HG03354 (cell line): ENCODE measurements around the gene C10orf105.

Experiments used
- ATAC-seq: cut with Tn5 transposase; IDR thresholded peaks from one replicate; pipeline ENCODE4 v1.9.1; 2021; ENCODE audit warnings: mild to moderate bottlenecking; ENCODE audit not compliant: unreplicated experiment, poor library complexity, severe bottlenecking

C10orf105 gene

DNA sequence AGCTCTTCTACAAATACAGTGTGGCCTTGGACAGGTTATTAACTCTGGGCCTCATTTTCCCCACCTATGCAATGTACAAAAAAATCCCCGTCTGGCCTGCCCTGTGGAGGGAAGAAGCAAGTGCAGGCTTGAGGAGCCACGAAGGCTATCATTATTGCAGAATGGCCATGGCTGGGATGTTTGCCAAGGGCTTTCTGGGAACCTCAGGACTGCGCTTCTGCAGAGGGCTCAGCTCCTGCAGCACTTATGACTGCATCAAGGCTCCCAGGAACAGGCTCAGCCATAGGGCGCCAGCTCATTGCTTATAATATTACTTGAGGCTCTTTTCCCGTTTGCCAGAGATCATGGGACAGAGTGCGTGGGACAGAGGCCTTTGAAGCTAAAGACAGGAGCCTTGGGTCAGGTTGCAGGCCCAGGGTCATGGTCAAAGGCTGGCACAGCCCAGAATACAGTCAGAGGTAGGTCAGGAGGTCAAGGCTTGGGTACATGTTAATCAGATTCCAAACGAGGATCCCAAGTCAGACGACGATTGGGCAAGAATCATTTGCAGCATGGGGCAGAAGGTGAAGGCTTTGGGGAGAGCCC, 20.6 kb upstream of the C10orf105 start:
- ATAC-seq = no peak

- no peak for ATAC-seq
Observed at GRCh38 chr10:71739358-71739900, 19.9 kb upstream of the C10orf105 start.

DNA sequence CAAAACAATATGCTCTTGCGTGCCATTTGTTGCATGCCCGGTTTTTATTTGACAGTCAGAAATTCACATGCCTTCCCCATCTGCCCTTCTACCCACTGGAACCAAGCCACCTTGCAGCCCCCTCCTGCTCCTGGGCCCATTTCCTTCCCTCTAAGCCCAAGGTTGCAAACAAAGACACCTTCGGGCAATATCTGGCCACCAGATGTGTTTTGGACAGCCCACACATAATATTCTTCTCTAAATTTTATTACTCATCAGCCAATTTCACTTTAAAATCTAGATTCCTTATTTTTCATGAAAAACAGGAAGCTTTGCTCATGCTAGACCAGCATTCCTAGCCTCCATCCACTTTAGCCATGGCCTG, 18.2 kb upstream of the C10orf105 start:
- ATAC-seq = no peak

DNA sequence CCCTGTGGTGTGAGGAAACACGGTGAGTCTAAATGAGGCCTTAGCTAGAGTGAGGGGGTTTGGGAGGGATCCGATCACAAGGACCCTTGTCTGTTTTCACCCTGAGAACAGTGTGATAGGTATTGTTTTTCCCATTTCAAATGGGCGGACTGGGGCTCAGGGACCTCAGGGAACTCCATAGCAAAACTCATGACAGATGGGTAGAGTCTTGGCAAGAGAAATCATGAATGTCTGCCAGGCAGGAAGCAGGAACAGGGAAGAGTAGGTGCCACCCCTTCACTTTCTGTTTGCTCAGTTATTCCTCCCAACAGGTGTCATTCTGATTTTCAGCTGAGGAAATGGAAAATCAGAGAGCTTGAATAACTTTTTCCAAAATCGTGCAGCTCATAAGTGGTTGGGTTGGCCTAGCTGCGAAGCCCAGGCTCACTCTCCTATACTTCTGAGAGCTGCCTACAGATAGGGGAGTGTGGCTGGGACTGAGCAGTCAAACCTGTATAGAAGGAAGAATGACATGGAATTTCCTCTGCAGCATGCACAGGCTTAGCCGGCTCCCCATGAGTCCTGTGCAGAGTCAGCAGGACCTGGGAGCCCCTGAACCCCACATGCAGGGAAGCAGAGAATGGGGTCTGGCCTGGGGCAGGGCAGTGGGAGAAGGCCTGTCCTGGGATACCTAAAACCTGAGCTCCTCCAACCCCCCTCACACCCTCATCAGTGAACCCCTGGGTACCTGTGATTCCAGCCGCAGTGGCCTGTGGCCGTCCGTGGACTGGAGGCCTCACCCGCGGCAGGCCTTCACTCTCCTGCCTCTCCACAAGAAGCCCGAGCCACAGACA, 17.6 kb upstream of the C10orf105 start:
- no peak for ATAC-seq

- ATAC-seq = no peak
Observed at GRCh38 chr10:71736570-71736952, 17.0 kb upstream of the C10orf105 start.

DNA sequence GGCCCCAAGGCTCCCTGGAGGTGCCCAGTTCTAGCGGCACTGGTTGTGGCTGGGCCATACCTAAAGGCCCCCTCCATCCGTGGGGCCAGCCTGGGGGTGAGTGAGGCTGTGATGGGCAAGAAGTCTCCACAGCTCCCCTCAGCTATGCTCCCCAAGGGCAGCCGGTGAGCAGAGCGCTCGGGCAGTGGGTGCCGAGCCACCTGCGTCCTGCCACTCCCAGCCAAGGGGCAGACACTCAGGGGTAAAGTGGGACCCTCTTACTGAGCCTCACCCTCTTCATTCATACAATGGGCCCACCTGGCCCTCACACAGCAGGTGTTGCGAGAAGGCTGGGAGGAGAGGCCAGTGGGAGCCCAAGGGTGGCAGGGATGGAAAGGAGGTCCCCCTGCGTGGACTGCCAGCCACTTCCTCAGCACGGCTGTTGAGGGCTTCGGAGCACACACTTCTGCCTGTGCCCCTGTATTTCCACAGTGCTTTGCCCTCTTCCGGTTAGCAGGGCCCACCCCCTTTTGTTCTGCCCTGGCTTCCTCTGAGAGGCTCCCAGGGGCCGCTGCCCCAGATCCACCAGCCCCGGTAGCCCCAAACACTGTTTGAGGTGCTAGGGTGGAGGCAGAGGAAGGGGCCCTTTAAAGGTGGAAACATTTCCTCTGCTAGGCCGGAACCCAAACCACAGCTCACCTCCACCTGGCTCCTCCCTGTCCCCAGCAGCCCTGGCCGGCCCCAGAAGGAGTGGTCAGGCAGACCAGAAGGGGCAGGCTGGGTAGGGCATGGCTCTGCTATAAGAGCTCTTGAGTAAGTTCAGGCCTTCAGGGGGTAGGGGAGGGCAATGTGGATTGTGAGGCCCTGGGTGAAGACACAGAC, 16.4 kb upstream of the C10orf105 start:
- ATAC-seq = no peak

DNA sequence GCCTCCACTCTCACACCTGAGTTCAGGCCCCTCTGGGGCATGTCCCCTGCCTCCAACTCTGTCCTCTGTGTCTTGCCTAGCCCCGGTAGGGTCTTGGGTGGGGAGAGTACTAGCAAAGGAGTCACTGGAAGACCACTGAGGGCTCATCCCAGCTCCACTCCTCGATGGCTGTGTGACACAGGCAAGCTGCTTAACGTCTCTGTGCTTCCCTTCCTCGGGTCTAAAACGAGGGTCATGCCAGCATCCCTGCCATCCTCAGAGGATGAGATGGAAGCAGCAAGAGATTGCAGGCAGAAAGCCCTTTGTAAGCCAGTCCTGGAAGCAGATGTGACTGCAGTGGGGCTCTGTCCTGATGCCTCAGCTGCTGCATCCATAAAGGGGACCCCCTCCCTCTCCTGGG, 15.2 kb upstream of the C10orf105 start:
- no peak for ATAC-seq

DNA sequence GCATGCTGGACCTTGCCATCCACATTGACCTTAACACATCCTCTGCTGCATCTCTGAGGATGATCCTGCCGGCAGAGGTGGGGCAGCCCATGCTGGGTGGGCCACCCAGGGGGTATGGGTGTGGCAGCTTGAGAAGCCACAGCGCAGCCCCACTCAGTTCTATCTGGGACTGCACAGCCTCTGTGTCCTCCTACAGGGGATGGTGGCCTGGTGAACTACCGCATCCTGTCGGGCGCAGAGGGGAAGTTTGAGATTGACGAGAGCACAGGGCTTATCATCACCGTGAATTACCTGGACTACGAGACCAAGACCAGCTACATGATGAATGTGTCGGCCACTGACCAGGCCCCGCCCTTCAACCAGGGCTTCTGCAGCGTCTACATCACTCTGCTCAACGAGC, 12.2 kb upstream of the C10orf105 start:
- no peak for ATAC-seq

GRCh38 chr10:71729161-71729636, 9.6 kb upstream of the C10orf105 start:
- ATAC-seq = no peak

DNA sequence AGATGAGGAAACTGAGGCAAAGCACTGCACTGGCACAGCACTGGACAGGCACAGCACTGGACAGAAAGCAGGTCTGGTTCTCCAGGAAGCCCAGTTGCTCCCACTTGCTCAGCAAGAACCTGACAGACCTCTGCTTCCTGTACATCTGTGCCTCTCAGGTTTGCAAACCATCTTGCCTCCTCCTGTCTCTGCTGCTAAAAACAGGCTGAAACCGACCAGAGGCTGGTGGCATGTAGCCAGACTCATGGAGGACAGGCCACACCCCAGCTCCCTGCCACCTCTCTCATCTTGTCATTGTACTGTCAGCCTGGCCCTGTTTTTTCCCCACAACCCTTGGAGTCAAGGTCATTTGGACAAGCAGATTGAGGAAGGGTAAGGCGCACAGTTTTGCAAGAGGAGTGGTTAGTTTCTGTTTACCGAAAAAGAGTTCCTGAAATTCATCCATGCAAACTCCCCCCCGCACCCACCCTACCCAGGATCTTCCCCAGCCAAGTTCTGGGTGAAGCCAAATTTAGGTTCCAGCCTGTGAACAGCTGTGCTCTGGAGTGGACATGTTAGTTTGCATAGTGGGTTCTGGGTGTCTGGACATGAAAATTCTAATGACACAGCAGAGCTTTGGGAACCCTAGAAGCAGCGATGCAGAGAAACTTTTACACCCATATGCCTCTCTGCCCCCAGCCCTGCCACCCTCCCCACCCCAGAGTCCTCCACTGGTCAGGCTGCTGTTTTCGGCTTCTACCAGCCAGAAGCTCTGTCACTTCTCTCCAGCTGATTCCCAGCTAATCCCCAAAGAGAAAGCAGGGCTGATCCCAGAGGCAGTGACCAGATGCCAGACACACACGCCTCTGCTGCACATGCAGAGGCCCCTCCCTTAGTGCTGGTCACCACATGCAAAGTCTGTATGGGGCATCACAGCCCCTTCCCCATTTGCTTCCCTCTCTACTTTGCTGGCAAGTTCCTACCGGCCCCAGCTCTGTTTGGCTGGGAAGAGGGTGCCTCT, 8.5 kb upstream of the C10orf105 start:
- peak; percentile 64 for ATAC-seq

DNA sequence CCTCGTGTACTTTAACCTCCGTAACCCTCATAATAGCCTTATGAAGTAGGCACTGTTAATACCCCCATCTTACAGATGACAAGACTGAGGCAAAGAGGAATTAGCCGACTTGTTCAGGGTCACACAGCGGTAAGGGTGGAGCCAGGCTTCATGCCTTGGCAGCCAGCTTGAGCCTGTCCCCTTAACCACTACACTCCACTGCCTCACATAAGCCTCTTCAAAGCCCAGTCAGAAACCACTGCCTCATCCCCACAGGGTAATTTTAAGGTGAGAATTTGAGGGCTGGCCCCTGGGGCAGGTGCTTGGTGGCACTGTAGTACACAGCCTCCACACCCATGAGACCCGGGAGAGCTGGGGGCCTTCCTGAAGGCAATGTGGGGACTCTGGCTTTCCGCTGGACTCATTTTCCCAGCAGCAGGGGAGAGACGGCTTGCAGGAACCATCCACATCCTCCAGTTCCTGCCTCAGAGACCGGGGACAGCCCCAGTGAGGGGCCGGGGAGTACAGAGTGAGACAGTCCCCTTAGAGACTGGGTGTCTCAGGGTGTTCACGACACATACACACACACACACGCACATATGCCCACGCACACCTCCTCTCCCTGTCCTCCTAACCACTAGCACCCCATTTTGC, 7.6 kb upstream of the C10orf105 start:
- ATAC-seq = peak; percentile 57

GRCh38 chr10:71726580-71727104, 7.1 kb upstream of the C10orf105 start:
- ATAC-seq = no peak

DNA sequence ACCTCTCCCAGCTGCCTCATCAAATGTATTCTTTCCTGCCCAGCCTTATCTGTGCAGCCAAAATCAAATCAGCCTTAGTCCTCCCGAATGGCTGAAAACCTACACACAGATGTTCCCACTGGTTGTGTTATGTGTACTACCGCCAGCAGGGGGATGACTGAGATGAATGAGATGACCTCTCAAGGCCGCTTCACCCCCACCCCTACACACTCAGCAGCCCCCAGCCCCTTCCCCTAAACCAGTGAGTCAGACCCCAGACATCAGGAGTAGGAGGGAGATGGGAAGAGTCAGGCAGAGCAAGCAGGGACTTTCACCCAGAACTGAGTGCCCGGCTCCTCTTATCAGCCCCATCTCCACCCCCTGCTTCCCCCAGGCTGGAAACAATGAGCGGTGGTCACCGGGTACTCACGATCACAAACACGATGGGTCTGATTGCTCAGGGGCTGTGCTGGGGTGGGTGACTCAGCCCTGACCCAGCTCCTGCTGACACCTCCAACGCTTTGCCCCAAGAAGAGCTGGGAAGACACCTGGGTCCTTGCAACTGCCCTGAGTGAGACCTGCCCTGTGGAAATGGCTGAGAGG, 6.5 kb upstream of the C10orf105 start:
- no peak for ATAC-seq

GRCh38 chr10:71725249-71725648, 5.7 kb upstream of the C10orf105 start:
- ATAC-seq = no peak

DNA sequence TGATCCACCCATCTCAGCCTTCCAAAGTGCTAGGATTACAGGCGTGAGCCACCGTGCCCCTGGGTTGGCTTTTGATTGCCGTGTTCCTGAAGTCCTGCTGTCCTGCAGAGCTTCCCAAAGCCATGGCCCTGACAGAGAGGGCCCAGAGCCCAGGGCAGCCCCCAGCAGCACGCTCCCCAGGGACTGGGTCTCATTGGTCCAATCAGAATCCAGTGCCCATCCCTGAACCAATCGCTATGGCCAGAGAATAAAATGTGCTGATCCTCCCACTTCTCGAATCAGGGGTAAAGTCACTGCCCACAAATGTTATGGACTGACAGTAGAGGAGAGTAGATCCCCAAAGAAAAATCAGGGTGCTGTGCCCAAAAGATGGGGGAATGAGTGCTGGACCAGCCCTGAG, 5.0 kb upstream of the C10orf105 start:
- ATAC-seq = no peak

DNA sequence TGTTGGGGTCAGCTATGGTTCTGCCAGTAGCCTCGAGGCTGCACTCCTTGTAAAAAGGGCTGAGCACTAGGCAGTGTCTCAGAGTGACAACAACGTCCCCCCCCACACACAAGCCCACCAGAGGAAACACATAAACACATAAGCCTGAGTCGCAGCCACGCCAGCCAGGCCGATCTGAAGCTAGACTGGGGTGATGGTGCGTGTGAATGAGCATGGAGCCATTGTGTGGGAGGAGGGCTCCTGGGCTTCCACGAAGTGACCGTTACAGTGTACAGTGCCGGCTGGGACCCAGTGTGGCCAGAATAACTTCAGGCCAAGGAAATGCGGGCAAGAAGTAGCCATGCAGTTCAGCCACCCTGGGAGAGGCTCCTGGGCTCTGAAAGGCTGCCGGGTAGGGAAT, 3.7 kb upstream of the C10orf105 start:
- ATAC-seq = no peak

DNA sequence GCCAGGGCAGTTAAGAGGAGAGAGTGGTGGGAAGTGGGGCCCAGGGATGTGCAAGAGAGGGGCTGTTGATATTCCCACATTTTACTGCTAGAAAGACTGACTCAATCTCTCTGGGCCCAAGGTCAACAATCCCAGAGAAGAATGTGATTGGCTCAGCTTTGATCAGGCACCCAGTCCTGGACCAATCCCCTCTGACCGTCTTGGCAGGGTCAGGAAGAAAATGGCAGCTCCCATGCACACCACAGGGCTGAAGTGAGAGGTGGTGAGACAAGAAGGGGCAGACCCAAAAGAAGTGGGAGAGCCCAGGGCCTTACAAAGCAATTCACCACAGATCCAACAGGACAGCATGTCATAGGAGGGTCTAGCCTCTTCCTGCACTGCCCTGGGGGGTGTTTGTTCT, 3.3 kb upstream of the C10orf105 start:
- no peak for ATAC-seq

- ATAC-seq = no peak
Observed at GRCh38 chr10:71721313-71721712, 1.7 kb upstream of the C10orf105 start.
